ENCODE data around the gene VWA8. TPM values are rescaled to one million over a fixed set of nuclear protein-coding genes. Genes with fewer than 3 reads are reported as not detected.
A peak's percentile ranks its signal among the peaks of the same experiment; 100 is the strongest.

VWA8 gene
- total and polyA plus RNA-seq, 2 of the 13 experiments (the other 11 are each of a cell fraction or from before 2014, with no cell fraction given): 9.1 to 17.3 TPM

DNA sequence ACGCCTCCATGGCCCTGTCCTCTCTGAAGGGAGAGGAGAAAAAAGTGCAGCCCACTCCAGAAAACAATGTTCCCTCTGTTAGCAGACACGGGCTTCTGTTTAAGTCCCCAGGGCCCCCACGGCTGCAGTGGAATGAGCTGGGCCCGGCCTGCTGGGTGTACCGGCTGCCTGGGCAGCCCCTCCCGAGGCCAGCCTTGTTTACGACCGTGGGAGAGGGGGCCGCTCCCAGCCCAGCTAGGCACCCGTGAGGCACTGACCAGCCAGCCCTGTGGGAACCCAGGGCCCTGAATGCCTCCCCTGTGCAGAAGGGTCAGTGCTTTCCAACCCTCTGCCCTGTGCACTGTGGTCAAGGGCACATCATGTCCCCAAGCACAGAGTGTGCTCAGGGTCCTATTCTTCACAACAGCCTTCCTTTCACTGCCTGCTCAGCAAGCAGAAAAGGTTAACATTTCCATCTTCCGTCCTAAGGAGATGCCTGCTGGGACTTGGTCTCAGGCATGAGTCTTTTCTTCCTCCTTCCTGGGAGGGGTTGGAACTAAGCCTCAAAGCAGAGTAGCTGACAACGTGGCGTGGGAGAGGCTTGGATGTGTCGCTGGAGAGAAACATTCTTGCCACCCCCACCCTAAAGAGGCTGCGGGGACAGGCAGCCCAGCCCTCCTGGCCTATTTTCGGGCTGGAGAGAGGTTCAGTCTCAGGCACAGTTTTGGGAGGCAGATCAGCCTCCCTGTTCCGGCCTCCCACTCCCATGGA lies 413.5 kb downstream of the VWA8 start (continued):
- TF ChIP-seq, protein P1, sequence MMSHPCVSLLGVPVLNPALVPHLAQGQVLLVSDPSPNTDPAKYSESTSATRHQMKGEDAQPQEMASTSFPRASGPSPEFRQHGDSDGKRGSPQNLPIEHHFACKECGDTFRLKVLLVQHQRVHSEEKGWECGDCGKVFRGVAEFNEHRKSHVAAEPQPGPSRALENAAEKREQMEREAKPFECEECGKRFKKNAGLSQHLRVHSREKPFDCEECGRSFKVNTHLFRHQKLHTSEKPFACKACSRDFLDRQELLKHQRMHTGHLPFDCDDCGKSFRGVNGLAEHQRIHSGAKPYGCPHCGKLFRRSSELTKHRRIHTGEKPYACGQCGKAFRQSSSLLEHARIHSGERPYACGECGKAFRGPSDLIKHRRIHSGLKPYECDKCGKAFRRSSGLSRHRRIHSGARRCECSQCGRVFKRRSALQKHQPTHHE (CRISPR knock-in tag; IDR thresholded peaks at IDR 0.05; ENCODE audit: borderline replicate concordance): no peak
- TF ChIP-seq, protein P2, sequence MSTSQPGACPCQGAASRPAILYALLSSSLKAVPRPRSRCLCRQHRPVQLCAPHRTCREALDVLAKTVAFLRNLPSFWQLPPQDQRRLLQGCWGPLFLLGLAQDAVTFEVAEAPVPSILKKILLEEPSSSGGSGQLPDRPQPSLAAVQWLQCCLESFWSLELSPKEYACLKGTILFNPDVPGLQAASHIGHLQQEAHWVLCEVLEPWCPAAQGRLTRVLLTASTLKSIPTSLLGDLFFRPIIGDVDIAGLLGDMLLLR (CRISPR knock-in tag; IDR thresholded peaks at IDR 0.05): no peak
- TF ChIP-seq, protein P3, sequence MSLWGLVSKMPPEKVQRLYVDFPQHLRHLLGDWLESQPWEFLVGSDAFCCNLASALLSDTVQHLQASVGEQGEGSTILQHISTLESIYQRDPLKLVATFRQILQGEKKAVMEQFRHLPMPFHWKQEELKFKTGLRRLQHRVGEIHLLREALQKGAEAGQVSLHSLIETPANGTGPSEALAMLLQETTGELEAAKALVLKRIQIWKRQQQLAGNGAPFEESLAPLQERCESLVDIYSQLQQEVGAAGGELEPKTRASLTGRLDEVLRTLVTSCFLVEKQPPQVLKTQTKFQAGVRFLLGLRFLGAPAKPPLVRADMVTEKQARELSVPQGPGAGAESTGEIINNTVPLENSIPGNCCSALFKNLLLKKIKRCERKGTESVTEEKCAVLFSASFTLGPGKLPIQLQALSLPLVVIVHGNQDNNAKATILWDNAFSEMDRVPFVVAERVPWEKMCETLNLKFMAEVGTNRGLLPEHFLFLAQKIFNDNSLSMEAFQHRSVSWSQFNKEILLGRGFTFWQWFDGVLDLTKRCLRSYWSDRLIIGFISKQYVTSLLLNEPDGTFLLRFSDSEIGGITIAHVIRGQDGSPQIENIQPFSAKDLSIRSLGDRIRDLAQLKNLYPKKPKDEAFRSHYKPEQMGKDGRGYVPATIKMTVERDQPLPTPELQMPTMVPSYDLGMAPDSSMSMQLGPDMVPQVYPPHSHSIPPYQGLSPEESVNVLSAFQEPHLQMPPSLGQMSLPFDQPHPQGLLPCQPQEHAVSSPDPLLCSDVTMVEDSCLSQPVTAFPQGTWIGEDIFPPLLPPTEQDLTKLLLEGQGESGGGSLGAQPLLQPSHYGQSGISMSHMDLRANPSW (CRISPR knock-in tag; IDR thresholded peaks at IDR 0.05; ENCODE audit: borderline replicate concordance): no peak
- TF ChIP-seq SATB2 (CRISPR knock-in tag; IDR thresholded peaks at IDR 0.05) (no peak), ZFX (CRISPR knock-in tag; IDR thresholded peaks at IDR 0.05; ENCODE audit: low read depth) (peak; percentile 39; the same call in 1 of the 2 replicates), BRD4 (CRISPR knock-in tag; IDR thresholded peaks at IDR 0.05) (no peak), ZNF792 (CRISPR knock-in tag; IDR thresholded peaks at IDR 0.05) (no peak), ZFP82 (CRISPR knock-in tag; IDR thresholded peaks at IDR 0.05; ENCODE audit: borderline replicate concordance) (no peak), ZNF256 (CRISPR knock-in tag; conservative IDR thresholded peaks at IDR 0.05) (no peak), ZNF567 (CRISPR knock-in tag; IDR thresholded peaks at IDR 0.05; ENCODE audit: borderline replicate concordance) (no peak), BORCS8-MEF2B (CRISPR knock-in tag; IDR thresholded peaks at IDR 0.05) (no peak), RORA (CRISPR knock-in tag; IDR thresholded peaks at IDR 0.05) (no peak), ZKSCAN1 (IDR thresholded peaks at IDR 0.05; ENCODE audit: low read length) (no peak), HDAC2 (CRISPR knock-in tag; IDR thresholded peaks at IDR 0.05) (0 out of 2 replicates have a peak, but pooled peaks have one; percentile 25), RXRB (CRISPR knock-in tag; IDR thresholded peaks at IDR 0.05; ENCODE audit: borderline replicate concordance) (peak; percentile 28; the same call in 1 of the 2 replicates), ZZZ3 (CRISPR knock-in tag; IDR thresholded peaks at IDR 0.05; ENCODE audit: borderline replicate concordance) (no peak), SPEN (CRISPR knock-in tag; IDR thresholded peaks at IDR 0.05; ENCODE audit: low read depth) (peak; percentile 54), PPARG (CRISPR knock-in tag; conservative IDR thresholded peaks at IDR 0.05) (no peak), SNRNP70 (IDR thresholded peaks at IDR 0.05; ENCODE audit: low read depth, low read length) (no peak), GATAD2A (CRISPR knock-in tag; IDR thresholded peaks at IDR 0.05) (peak; percentile 54; the same call in 1 of the 2 replicates), POLR2G (IDR thresholded peaks at IDR 0.05; ENCODE audit: low read depth, low read length) (no peak), ZNF274 (CRISPR knock-in tag; IDR thresholded peaks at IDR 0.05) (no peak), JUNB (CRISPR knock-in tag; IDR thresholded peaks at IDR 0.05; ENCODE audit: borderline replicate concordance) (no peak), KAT7 (CRISPR knock-in tag; IDR thresholded peaks at IDR 0.05; ENCODE audit: borderline replicate concordance) (no peak), ZNF382 (CRISPR knock-in tag; IDR thresholded peaks at IDR 0.05; ENCODE audit: borderline replicate concordance) (no peak)
- TF ChIP-seq, protein P4, sequence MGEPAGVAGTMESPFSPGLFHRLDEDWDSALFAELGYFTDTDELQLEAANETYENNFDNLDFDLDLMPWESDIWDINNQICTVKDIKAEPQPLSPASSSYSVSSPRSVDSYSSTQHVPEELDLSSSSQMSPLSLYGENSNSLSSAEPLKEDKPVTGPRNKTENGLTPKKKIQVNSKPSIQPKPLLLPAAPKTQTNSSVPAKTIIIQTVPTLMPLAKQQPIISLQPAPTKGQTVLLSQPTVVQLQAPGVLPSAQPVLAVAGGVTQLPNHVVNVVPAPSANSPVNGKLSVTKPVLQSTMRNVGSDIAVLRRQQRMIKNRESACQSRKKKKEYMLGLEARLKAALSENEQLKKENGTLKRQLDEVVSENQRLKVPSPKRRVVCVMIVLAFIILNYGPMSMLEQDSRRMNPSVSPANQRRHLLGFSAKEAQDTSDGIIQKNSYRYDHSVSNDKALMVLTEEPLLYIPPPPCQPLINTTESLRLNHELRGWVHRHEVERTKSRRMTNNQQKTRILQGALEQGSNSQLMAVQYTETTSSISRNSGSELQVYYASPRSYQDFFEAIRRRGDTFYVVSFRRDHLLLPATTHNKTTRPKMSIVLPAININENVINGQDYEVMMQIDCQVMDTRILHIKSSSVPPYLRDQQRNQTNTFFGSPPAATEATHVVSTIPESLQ (CRISPR knock-in tag; conservative IDR thresholded peaks at IDR 0.05): no peak
